PC-3 (cell line): ENCODE data around the gene PPP1R27. TPM values are rescaled to one million over a fixed set of nuclear protein-coding genes. Genes with fewer than 3 reads are reported as not detected.
A peak's percentile ranks its signal among the peaks of the same experiment; 100 is the strongest.

Experiments used
- ATAC-seq: fragments of 200-7000 bp; cut with Tn5 transposase; 2 replicates; pipeline ENCODE4 v1.9.1; 2020; ENCODE audit warnings: mild to moderate bottlenecking, moderate library complexity
- BruUV-seq: library from RNA; stranded (reverse); fragments of 400-500 nt; replicated peaks from 2 replicates; lab custom pipeline; 2021; lab: Mats Ljungman, UMichigan
- CTCF ChIA-PET: fragments of 300-600 bp; sonication (Branson Sonifier 250); formaldehyde crosslinking; loops from one replicate; lab custom pipeline; 2022; ENCODE audit warnings: antibody characterized with exemption; lab: Charles Lee
- POLR2A ChIA-PET: fragments of 300-600 bp; sonication (Branson Sonifier 250); formaldehyde crosslinking; loops from one replicate; lab custom pipeline; 2022; ENCODE audit warnings: antibody characterized with exemption; ENCODE audit not compliant: unreplicated experiment; lab: Charles Lee
- DNase-seq: peaks from one replicate; pipeline ENCODE4 v3.0.0-alpha.2; 2015
- H2AFZ ChIP-seq: fragments of 300-600 bp; sonication (generic); 2 replicates; pipeline ENCODE4 v1.6.0; 2016; ENCODE audit warnings: antibody characterized with exemption, low read length
- H3F3A ChIP-seq: fragments of 300-600 bp; sonication (generic); one replicate; pipeline ENCODE4 v1.6.0; 2017; ENCODE audit warnings: antibody characterized with exemption, low read length, control low read depth, mild to moderate bottlenecking; ENCODE audit not compliant: unreplicated experiment
- H3K27ac ChIP-seq: fragments of 300-600 bp; sonication (generic); 2 replicates; pipeline ENCODE4 v1.5.1; 2016; ENCODE audit warnings: mild to moderate bottlenecking, low read length
- H3K27me3 ChIP-seq: fragments of 300-600 bp; sonication (generic); 2 replicates; pipeline ENCODE4 v1.6.1; 2016; ENCODE audit warnings: low read length, mixed read lengths
- H3K36me3 ChIP-seq: fragments of 300-600 bp; sonication (generic); 2 replicates; pipeline ENCODE4 v1.6.1; 2016; ENCODE audit warnings: low read depth, mixed run types, low read length, mixed read lengths
- H3K4me1 ChIP-seq: fragments of 300-600 bp; sonication (generic); 2 replicates; pipeline ENCODE4 v1.5.1; 2016; ENCODE audit warnings: low read length; ENCODE audit not compliant: insufficient read depth
- H3K4me2 ChIP-seq: fragments of 300-600 bp; sonication (generic); 2 replicates; pipeline ENCODE4 v1.6.0; 2016; ENCODE audit warnings: low read length
- H3K4me3 ChIP-seq: fragments of 300-600 bp; sonication (generic); 2 replicates; pipeline ENCODE4 v1.5.1; 2016; ENCODE audit warnings: mild to moderate bottlenecking, low read length, mixed read lengths
- H3K79me2 ChIP-seq: fragments of 300-600 bp; sonication (generic); 2 replicates; pipeline ENCODE4 v1.6.1; 2017; ENCODE audit warnings: low read length, mixed read lengths
- H3K9ac ChIP-seq: fragments of 300-600 bp; sonication (generic); 2 replicates; pipeline ENCODE4 v1.6.0; 2016; ENCODE audit warnings: mild to moderate bottlenecking, low read length
- H3K9me2 ChIP-seq: fragments of 300-600 bp; sonication (generic); replicated peaks from 2 replicates; pipeline ENCODE4 v1.6.1; 2016; ENCODE audit warnings: mixed run types, low read length, mixed read lengths
- H3K9me3 ChIP-seq: fragments of 300-600 bp; sonication (generic); 2 replicates; pipeline ENCODE4 v1.6.1; 2016; ENCODE audit warnings: low read length, mixed read lengths
- H4K20me1 ChIP-seq: fragments of 300-600 bp; sonication (generic); 2 replicates; pipeline ENCODE4 v1.6.1; 2016; ENCODE audit warnings: low read length, mixed read lengths
- EZH2 ChIP-seq: fragments of 300-600 bp; sonication (generic); IDR thresholded peaks from one replicate; pipeline ENCODE4 v1.6.1; 2017; ENCODE audit warnings: antibody characterized with exemption, mild to moderate bottlenecking, low read length; ENCODE audit not compliant: unreplicated experiment
- EZH2phosphoT487 ChIP-seq: fragments of 300-600 bp; sonication (generic); IDR thresholded peaks from 2 replicates; pipeline ENCODE4 v1.6.1; 2018; ENCODE audit warnings: mild to moderate bottlenecking, antibody characterized with exemption, low read length, borderline replicate concordance
- intact Hi-C: fragments of 100-400 bp; cut with micrococcal nuclease; formaldehyde crosslinking; loops from 2 replicates; pipeline ENCODE4 v1.9.0; 2023
- total RNA-seq: library from RNA; depleted of rRNA; stranded (reverse); fragments of >200 nt; gene quantifications from 2 replicates; pipeline ENCODE4 v1.2.3, GENCODE V29; 2014
- TF ChIP-seq, protein P1 (sequence below): fragments of 300-600 bp; sonication (generic); conservative IDR thresholded peaks from 2 replicates; pipeline ENCODE4 v1.5.1; 2017; ENCODE audit warnings: antibody characterized with exemption, low read depth, mild to moderate bottlenecking, low read length

PPP1R27 gene
- total RNA-seq, 1 experiment from 2014 or later: not detected

- Histone ChIP-seq H3K9me3 (no peaks in the 10 kb centered on the region), H3K79me2 (no peaks in the 10 kb centered on the region), H3K4me3 (no peak overlapping the region), H3K27me3 (no peaks in the 10 kb centered on the region), H2AFZ (no peak overlapping the region), H3K9ac (no peak overlapping the region), H3K36me3 (peaks cover 45% of the 10 kb centered on the region), H3K27ac (no peak overlapping the region), H4K20me1 (no peaks in the 10 kb centered on the region), H3K4me2 (no peak overlapping the region), H3F3A (no peaks in the 10 kb centered on the region), H3K4me1 (no peaks in the 10 kb centered on the region), H3K9me2 (no peaks in the 10 kb centered on the region)
- ChIA-PET CTCF (no interaction called here), POLR2A (no interaction called here)
- DNase-seq (no peak), ATAC-seq (no peak)
- intact Hi-C loops: no loop called here
- TF ChIP-seq EZH2phosphoT487: no peak
- no TSS peak for BruUV-seq
Measured at GRCh38 chr17:81843713-81844326, 9.0 kb upstream of the PPP1R27 start.

- peak; percentile 8; the same call in 1 of the 2 replicates for ATAC-seq
- BruUV-seq: no TSS peak
Measured at GRCh38 chr17:81842725-81843504, 8.1 kb upstream of the PPP1R27 start.

DNA sequence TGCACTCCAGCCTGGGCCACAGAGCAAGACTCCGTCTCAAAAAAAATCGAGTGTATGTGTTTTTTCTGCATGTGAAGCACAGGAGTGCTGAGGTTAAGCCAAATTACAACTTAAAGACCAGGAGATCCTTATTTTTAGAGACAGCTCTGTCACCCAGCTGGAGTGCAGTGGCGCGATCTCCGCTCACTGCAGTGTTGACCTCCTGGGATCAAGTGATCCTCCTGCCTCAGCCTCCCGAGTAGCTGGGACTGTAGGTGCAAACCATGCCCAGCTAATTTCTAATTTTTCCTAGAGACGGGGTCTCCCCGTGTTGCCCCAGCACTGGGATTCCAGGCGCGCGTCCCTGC, 7.5 kb upstream of the PPP1R27 start:
- Histone ChIP-seq H3K27me3 (no peaks in the 10 kb centered on the region), H3K9me2 (no peaks in the 10 kb centered on the region), H3K27ac (no peak overlapping the region), H3F3A (no peaks in the 10 kb centered on the region), H3K9ac (no peak overlapping the region), H3K36me3 (peaks cover 44% of the 10 kb centered on the region), H3K4me2 (no peak overlapping the region), H2AFZ (no peak overlapping the region), H3K4me3 (no peak overlapping the region), H3K9me3 (no peaks in the 10 kb centered on the region), H4K20me1 (no peaks in the 10 kb centered on the region), H3K4me1 (no peaks in the 10 kb centered on the region), H3K79me2 (no peaks in the 10 kb centered on the region)
- intact Hi-C loops: no loop called here
- ChIA-PET CTCF (no interaction called here), POLR2A (no interaction called here)
- no TSS peak for BruUV-seq
- ATAC-seq: no peak
- no peak for DNase-seq
- TF ChIP-seq EZH2: no peak

More at GRCh38 chr17:81842725-81843504, 8.1 kb upstream of the PPP1R27 start:
- Histone ChIP-seq H3K4me2 (no peak overlapping the region), H3K4me1 (no peaks in the 10 kb centered on the region), H3K9me3 (no peaks in the 10 kb centered on the region), H3F3A (no peaks in the 10 kb centered on the region), H3K27ac (no peak overlapping the region), H3K4me3 (no peak overlapping the region), H2AFZ (no peak overlapping the region), H3K9ac (no peak overlapping the region), H4K20me1 (no peaks in the 10 kb centered on the region), H3K79me2 (no peaks in the 10 kb centered on the region), H3K36me3 (peaks cover 45% of the 10 kb centered on the region), H3K9me2 (no peaks in the 10 kb centered on the region), H3K27me3 (no peaks in the 10 kb centered on the region)
- ChIA-PET POLR2A (no interaction called here), CTCF (no interaction called here)
- intact Hi-C loops: no loop called here
- TF ChIP-seq, protein P1, sequence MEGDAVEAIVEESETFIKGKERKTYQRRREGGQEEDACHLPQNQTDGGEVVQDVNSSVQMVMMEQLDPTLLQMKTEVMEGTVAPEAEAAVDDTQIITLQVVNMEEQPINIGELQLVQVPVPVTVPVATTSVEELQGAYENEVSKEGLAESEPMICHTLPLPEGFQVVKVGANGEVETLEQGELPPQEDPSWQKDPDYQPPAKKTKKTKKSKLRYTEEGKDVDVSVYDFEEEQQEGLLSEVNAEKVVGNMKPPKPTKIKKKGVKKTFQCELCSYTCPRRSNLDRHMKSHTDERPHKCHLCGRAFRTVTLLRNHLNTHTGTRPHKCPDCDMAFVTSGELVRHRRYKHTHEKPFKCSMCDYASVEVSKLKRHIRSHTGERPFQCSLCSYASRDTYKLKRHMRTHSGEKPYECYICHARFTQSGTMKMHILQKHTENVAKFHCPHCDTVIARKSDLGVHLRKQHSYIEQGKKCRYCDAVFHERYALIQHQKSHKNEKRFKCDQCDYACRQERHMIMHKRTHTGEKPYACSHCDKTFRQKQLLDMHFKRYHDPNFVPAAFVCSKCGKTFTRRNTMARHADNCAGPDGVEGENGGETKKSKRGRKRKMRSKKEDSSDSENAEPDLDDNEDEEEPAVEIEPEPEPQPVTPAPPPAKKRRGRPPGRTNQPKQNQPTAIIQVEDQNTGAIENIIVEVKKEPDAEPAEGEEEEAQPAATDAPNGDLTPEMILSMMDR: no peak
- no peak for TF ChIP-seq EZH2
- no peak for TF ChIP-seq EZH2phosphoT487
- peak; percentile 23 for DNase-seq
